ENCODE data around the gene OCIAD2.

Gene OCIAD2, protein sequence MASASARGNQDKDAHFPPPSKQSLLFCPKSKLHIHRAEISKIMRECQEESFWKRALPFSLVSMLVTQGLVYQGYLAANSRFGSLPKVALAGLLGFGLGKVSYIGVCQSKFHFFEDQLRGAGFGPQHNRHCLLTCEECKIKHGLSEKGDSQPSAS

DNA sequence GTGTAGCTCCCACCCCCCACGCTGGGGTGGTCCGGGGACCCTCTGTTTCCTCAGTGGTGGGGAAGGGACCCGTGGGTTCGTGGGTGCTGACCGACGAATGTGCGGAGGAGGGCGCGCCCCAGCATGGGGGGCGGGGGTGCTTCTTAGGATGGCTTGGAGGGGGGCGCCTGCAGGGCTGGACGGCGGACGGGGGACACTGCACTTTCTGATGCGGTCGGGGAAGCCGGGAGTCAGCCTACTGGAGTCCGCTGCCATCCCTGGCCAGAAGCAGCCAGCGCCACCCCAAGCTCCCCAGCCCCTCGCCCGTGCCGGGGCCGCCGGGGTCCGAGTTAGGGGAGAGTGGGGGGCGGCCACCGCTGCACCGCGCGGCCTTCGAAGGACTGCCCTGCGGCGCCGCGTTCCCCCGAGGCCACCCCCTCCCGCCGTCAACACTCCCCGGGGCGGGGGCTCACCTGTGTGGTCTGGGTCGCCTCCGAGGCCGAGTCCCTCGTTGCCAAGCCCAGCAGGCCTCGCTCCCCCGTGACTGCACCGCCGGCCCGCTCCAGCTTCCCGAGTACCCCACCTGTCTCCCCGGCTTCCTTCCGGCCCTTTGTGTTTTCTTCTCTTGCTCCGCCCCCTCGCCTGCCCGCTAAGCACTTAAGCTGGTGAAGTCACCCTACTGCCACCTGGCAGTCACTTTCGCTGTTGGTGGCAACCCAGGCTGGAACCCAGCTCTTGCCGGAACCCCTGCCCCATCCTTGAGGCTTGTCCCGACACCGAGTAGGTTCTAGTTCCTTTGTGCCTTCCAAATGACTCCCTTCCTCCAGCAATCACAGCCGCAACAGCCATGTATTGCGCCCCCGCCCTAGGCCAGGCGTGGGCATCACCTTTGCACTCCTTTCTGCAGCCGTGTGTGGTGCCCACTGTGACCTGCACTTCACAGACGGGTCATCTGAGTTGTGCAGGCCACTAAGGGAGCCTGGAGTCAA, at the start of gene OCIAD2:
OCIAD2 (minus strand) TSS at position 569 of the 968 bp plus-strand sequence. CDS start 2,225 bp downstream, outside the sequence.
- Histone ChIP-seq H3K27ac (ENCODE audit: low read depth, low read length) (no peak within 1 kb of the TSS), H3K4me3 (ENCODE audit: low read length) (peak within 1 kb of the TSS; percentile 74), H3K27me3 (ENCODE audit: control insufficient read depth, insufficient read depth, low read length) (no peaks in the 10 kb centered on the region), H3K9ac (ENCODE audit: low read length) (peak within 1 kb of the TSS; percentile 5), H3K36me3 (ENCODE audit: control insufficient read depth, insufficient read depth, low read length) (no peaks in the 10 kb centered on the region), H3K4me1 (ENCODE audit: control insufficient read depth, insufficient read depth, low read length) (no peaks in the 10 kb centered on the region)

GRCh38 chr4:48954314-48954713, 47.7 kb upstream of the OCIAD2 start:
- H3K27ac ChIP-seq (ENCODE audit: low read depth, low read length) = peak overlapping the region; percentile 42
- H3K36me3 ChIP-seq (ENCODE audit: control insufficient read depth, insufficient read depth, low read length) = no peaks in the 10 kb centered on the region
- H3K27me3 ChIP-seq (ENCODE audit: control insufficient read depth, insufficient read depth, low read length) = no peaks in the 10 kb centered on the region
- H3K4me1 ChIP-seq (ENCODE audit: control insufficient read depth, insufficient read depth, low read length) = no peaks in the 10 kb centered on the region
- no peak overlapping the region for H3K9ac ChIP-seq (ENCODE audit: low read length)
- no peak overlapping the region for H3K4me3 ChIP-seq (ENCODE audit: low read length)

- Histone ChIP-seq H3K27ac (ENCODE audit: low read depth, low read length) (no peak overlapping the region), H3K4me3 (ENCODE audit: low read length) (no peak overlapping the region), H3K4me1 (ENCODE audit: control insufficient read depth, insufficient read depth, low read length) (no peaks in the 10 kb centered on the region), H3K27me3 (ENCODE audit: control insufficient read depth, insufficient read depth, low read length) (no peaks in the 10 kb centered on the region), H3K36me3 (ENCODE audit: control insufficient read depth, insufficient read depth, low read length) (no peaks in the 10 kb centered on the region), H3K9ac (ENCODE audit: low read length) (no peak overlapping the region)
Observed at GRCh38 chr4:48949518-48950219, 43.1 kb upstream of the OCIAD2 start.

DNA sequence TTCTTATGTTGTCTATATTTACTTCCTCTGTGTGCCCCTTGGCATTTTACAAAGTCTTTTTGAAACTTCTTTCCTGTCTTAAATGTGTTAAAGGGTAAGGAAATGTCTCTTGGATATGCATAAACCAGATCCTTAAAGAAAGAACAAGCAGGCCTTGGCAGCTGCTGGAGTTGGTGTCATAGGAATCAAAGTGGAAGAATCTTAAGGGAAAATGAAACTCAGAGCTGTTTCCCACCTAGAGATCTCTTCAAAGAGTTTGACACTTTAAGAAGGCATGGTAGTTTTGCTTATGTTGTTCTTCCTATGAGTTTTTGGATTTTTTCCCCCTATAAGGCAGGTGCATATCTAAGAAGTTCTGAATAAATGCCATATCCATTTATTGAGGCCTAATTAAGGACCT, 42.5 kb upstream of the OCIAD2 start:
- H3K36me3 ChIP-seq (ENCODE audit: control insufficient read depth, insufficient read depth, low read length) = no peaks in the 10 kb centered on the region
- H3K4me3 ChIP-seq (ENCODE audit: low read length) = no peak overlapping the region
- H3K27me3 ChIP-seq (ENCODE audit: control insufficient read depth, insufficient read depth, low read length) = no peaks in the 10 kb centered on the region
- no peak overlapping the region for H3K9ac ChIP-seq (ENCODE audit: low read length)
- no peak overlapping the region for H3K27ac ChIP-seq (ENCODE audit: low read depth, low read length)
- no peaks in the 10 kb centered on the region for H3K4me1 ChIP-seq (ENCODE audit: control insufficient read depth, insufficient read depth, low read length)

DNA sequence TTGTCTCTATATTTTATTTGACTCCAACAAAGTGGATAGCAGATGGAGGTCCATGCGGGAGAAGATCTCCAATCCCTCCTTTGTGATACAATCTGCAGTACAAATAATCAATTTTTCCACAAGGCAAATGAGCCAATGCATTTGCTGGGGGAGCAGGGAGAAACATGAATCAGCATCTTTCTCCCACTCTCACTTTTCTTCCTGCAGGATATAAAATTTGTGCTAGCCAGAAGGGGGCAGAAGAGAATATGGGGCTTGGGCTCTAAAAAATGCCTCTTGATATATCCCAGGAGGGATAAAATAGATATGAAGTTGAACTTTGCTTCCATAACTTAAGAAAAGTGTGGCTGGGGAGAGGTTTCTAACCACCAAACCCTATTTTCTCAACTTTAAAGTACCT, 41.2 kb upstream of the OCIAD2 start:
- Histone ChIP-seq H3K27me3 (ENCODE audit: control insufficient read depth, insufficient read depth, low read length) (no peaks in the 10 kb centered on the region), H3K4me3 (ENCODE audit: low read length) (no peak overlapping the region), H3K9ac (ENCODE audit: low read length) (no peak overlapping the region), H3K36me3 (ENCODE audit: control insufficient read depth, insufficient read depth, low read length) (no peaks in the 10 kb centered on the region), H3K27ac (ENCODE audit: low read depth, low read length) (no peak overlapping the region), H3K4me1 (ENCODE audit: control insufficient read depth, insufficient read depth, low read length) (no peaks in the 10 kb centered on the region)

- Histone ChIP-seq H3K4me3 (ENCODE audit: low read length) (no peak overlapping the region), H3K9ac (ENCODE audit: low read length) (no peak overlapping the region), H3K27ac (ENCODE audit: low read depth, low read length) (no peak overlapping the region), H3K4me1 (ENCODE audit: control insufficient read depth, insufficient read depth, low read length) (no peaks in the 10 kb centered on the region), H3K36me3 (ENCODE audit: control insufficient read depth, insufficient read depth, low read length) (no peaks in the 10 kb centered on the region), H3K27me3 (ENCODE audit: control insufficient read depth, insufficient read depth, low read length) (no peaks in the 10 kb centered on the region)
Observed at GRCh38 chr4:48945981-48946380, 39.4 kb upstream of the OCIAD2 start.

- H3K4me3 ChIP-seq (ENCODE audit: low read length) = no peak overlapping the region
- no peak overlapping the region for H3K27ac ChIP-seq (ENCODE audit: low read depth, low read length)
- no peaks in the 10 kb centered on the region for H3K27me3 ChIP-seq (ENCODE audit: control insufficient read depth, insufficient read depth, low read length)
- no peaks in the 10 kb centered on the region for H3K36me3 ChIP-seq (ENCODE audit: control insufficient read depth, insufficient read depth, low read length)
- no peak overlapping the region for H3K9ac ChIP-seq (ENCODE audit: low read length)
- H3K4me1 ChIP-seq (ENCODE audit: control insufficient read depth, insufficient read depth, low read length) = peaks cover 3% of the 10 kb centered on the region
Observed at GRCh38 chr4:48944756-48945241, 38.2 kb upstream of the OCIAD2 start.

DNA sequence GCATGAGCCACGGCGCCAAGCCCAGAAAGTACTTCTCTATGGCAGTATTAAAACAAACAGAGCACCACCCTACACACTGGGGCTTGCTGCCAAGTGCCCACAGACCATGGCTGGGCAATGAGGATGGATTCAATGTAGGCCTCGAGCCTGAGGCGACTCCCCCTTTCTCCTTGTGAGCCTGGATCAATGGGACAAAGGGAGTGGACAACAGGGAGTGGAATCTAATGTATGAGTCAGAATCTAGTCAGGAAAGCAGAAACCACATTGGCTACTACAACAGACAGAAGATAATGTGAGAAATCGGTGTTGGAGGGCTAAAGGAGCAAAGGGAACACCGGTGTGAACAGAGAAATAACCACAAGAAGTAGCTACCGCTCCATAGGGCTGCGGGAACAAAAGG, 37.7 kb upstream of the OCIAD2 start:
- Histone ChIP-seq H3K27ac (ENCODE audit: low read depth, low read length) (no peak overlapping the region), H3K9ac (ENCODE audit: low read length) (no peak overlapping the region), H3K27me3 (ENCODE audit: control insufficient read depth, insufficient read depth, low read length) (no peaks in the 10 kb centered on the region), H3K36me3 (ENCODE audit: control insufficient read depth, insufficient read depth, low read length) (no peaks in the 10 kb centered on the region), H3K4me1 (ENCODE audit: control insufficient read depth, insufficient read depth, low read length) (peaks cover 3% of the 10 kb centered on the region), H3K4me3 (ENCODE audit: low read length) (no peak overlapping the region)

GRCh38 chr4:48943387-48943786, 36.8 kb upstream of the OCIAD2 start:
- H3K9ac ChIP-seq (ENCODE audit: low read length) = no peak overlapping the region
- H3K4me3 ChIP-seq (ENCODE audit: low read length) = no peak overlapping the region
- H3K36me3 ChIP-seq (ENCODE audit: control insufficient read depth, insufficient read depth, low read length) = no peaks in the 10 kb centered on the region
- no peak overlapping the region for H3K27ac ChIP-seq (ENCODE audit: low read depth, low read length)
- H3K27me3 ChIP-seq (ENCODE audit: control insufficient read depth, insufficient read depth, low read length) = no peaks in the 10 kb centered on the region
- H3K4me1 ChIP-seq (ENCODE audit: control insufficient read depth, insufficient read depth, low read length) = peaks cover 3% of the 10 kb centered on the region

GRCh38 chr4:48939785-48940184, 33.2 kb upstream of the OCIAD2 start:
- H3K9ac ChIP-seq (ENCODE audit: low read length) = no peak overlapping the region
- H3K27me3 ChIP-seq (ENCODE audit: control insufficient read depth, insufficient read depth, low read length) = no peaks in the 10 kb centered on the region
- H3K27ac ChIP-seq (ENCODE audit: low read depth, low read length) = no peak overlapping the region
- H3K36me3 ChIP-seq (ENCODE audit: control insufficient read depth, insufficient read depth, low read length) = no peaks in the 10 kb centered on the region
- peaks cover 3% of the 10 kb centered on the region for H3K4me1 ChIP-seq (ENCODE audit: control insufficient read depth, insufficient read depth, low read length)
- H3K4me3 ChIP-seq (ENCODE audit: low read length) = no peak overlapping the region

- Histone ChIP-seq H3K9ac (ENCODE audit: low read length) (no peak overlapping the region), H3K4me3 (ENCODE audit: low read length) (no peak overlapping the region), H3K4me1 (ENCODE audit: control insufficient read depth, insufficient read depth, low read length) (peaks cover 3% of the 10 kb centered on the region), H3K36me3 (ENCODE audit: control insufficient read depth, insufficient read depth, low read length) (no peaks in the 10 kb centered on the region), H3K27ac (ENCODE audit: low read depth, low read length) (no peak overlapping the region), H3K27me3 (ENCODE audit: control insufficient read depth, insufficient read depth, low read length) (no peaks in the 10 kb centered on the region)
Observed at GRCh38 chr4:48938831-48939230, 32.3 kb upstream of the OCIAD2 start.

DNA sequence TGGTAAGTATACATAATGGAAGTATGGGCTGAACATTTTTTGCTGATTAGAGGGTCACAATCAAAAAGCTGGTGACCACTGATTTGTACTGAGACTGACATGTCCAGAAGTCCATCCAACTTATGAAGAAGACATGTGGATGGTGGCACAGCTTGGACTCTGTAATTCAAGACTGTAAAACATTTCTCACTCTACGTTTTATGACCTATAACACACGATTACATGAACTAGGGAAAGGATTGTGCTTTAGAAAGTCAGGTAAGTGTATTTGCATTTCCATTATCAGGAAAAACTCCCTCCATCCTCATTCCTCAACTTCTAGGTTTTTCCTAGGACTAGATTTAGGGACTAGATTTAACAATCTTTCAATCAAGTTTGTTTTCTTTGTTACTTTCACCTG, 30.5 kb upstream of the OCIAD2 start:
- Histone ChIP-seq H3K27me3 (ENCODE audit: control insufficient read depth, insufficient read depth, low read length) (no peaks in the 10 kb centered on the region), H3K9ac (ENCODE audit: low read length) (no peak overlapping the region), H3K27ac (ENCODE audit: low read depth, low read length) (no peak overlapping the region), H3K4me3 (ENCODE audit: low read length) (no peak overlapping the region), H3K4me1 (ENCODE audit: control insufficient read depth, insufficient read depth, low read length) (peaks cover 3% of the 10 kb centered on the region), H3K36me3 (ENCODE audit: control insufficient read depth, insufficient read depth, low read length) (no peaks in the 10 kb centered on the region)

All from rectal smooth muscle tissue (tissue), 1 donor.